GM19035 (cell line): ENCODE data around the gene TICAM1.
"Not testable (repeated sequence)": the region's sequence is repeated elsewhere in the genome, so short reads cannot be mapped to it uniquely, and the experiment has no call there.

Experiments
- ATAC-seq: cut with Tn5 transposase; IDR thresholded peaks from one replicate; pipeline ENCODE4 v1.9.1; 2021; ENCODE audit not compliant: unreplicated experiment

The TICAM1 gene

DNA sequence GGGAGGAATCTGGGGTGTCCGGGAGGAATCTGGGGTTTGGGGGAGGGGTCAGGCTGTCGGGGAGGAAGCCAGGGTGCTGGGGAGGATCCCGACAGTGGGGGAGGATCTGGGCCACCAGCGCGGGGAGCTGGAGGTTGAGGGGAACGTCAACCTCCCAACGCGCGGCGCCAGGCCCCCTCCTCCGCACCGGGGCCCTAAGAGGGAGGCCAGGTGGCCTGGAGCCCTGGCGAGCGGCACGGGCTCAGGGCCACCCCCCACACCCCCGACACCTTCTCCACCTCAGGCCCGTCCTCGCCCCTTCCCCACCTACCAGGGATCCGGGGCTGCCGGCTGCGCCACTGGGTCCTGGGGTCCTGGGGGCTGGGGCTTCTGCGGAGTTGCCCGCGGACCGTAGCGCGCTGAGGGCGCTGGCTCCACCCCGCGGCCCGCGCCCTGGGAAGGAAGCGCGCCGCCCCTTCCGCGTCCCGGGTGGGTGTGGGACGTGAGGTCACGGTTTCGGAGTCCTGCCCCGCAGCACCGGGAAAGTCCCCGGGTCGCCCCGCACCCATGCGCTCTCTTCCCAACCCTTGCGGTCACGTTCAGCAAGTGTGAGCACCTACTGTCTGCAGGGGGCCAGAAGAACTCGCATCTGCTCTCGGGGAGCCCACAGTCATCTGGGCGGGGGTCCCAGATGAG, at the start of gene TICAM1:
TICAM1 (minus strand) TSS at position 409 of the 675 bp plus-strand sequence. CDS start 13,335 bp downstream, outside the sequence.
- ATAC-seq: peak; percentile 70

DNA sequence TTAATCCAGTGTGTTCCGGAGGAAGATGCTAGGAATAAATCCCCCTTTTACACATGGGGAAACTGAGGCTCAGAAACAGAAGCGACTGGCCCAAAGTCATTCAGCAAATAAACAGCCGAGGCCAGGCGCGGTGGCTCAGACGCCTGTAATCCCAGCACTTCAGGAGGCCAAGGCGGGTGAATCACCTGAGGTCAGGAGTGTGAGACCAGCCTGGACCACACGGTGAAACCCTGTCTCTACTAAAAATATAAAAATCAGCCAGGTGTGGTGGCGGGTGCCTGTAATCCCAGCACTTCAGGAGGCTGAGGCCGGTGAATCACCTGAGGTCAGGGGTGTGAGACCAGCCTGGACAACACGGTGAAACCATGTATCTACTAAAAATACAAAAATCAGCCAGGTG, 47.5 kb upstream of the TICAM1 start:
- no peak for ATAC-seq

DNA sequence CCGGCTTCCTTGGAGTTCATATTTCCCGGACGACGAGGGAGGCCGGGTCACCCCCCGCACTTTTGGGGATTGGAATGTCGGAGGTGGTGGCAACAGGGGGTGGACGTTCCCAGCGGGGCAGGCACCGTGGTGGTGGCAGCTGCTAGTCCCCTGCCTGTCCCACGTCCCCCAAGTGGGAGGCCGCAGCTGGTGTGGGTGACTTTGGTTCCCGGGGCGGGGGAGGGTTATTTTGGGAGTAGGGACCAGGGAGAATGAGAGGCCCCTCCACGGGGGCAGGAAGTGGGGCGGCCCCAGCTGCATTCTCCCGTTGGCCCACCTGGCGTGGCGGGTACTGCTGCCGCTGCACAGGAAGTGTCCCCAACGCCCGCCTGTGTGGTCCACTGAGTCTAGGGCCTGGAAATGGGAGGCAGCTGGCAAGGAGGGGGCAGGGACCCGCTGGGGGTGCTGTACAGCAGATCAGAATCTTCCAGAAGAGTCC, 47.0 kb upstream of the TICAM1 start:
- ATAC-seq: no peak

DNA sequence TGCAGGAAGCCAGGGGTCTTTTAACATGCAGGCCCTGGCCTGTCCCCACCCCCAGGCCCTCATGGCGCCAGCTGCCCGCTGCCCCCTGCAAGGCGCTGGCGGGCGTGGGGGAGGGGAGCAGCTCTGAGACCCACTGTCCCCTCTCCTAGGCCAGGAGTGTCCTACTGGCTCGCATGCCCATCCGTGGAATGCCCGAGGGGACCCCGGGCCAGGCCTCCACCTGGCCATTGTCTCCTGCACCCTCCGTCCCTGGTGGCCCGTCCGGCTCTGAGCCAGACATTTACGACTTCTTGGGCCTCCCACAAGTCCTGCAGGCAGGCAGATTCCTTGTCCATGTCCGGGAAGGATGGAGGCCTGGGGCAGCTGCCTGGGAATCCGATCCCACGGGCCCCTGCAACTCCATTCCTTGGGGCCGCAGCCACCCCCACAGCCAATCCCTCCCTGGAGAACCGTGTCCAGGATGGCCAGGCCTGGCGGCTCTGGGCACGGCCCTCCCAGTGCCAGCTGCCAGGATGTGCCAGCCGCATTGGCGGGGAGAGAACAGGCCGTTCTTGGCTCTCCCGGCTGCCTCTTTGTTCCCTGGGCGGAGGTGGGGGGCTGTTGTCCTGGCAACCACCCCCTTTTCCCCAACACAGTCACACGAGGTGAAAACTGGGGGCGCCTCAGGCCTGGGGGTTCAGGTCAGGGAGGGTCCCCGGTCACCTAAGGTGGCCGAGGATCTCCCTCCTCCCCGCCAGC, 46.4 kb upstream of the TICAM1 start:
- ATAC-seq: no peak

DNA sequence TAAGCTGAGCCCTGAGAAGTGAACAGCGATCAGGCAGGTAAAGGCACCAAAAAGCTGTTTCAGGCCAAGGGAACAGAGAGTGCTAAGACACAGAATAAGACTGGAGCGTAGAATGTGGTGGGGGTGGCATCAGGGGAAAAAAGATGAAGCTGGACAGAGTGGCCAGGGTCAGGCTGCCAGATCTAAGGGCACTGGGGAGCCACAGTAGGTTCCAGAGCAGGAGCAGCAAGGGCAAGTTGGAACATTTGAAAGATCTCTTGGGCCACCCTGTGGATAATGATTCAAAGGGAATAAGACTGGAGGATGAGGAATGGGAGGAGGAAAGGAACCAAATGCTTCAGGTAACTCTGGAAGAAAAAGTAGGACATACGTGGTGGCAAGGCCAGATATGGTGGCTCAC, 42.4 kb upstream of the TICAM1 start:
- ATAC-seq: no peak

DNA sequence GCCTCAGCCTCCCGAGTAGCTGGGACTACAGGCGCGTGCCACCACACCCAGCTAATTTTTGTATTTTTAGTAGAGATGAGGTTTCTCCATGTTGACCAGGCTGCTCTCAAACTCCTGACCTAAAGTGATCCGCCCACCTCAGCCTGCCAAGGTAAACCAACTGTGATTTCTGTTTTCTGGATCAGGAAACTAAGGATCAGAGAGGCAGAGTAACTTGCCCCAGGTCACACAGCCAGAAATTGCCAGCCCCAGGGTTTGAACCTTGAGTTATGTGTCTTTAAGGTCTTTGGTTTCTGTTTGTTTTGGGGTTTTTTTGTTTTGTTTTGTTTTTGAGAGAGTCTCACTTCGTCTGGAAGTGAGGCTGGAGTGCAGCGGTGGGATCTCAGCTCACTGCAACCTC, 40.2 kb upstream of the TICAM1 start:
- no peak for ATAC-seq

DNA sequence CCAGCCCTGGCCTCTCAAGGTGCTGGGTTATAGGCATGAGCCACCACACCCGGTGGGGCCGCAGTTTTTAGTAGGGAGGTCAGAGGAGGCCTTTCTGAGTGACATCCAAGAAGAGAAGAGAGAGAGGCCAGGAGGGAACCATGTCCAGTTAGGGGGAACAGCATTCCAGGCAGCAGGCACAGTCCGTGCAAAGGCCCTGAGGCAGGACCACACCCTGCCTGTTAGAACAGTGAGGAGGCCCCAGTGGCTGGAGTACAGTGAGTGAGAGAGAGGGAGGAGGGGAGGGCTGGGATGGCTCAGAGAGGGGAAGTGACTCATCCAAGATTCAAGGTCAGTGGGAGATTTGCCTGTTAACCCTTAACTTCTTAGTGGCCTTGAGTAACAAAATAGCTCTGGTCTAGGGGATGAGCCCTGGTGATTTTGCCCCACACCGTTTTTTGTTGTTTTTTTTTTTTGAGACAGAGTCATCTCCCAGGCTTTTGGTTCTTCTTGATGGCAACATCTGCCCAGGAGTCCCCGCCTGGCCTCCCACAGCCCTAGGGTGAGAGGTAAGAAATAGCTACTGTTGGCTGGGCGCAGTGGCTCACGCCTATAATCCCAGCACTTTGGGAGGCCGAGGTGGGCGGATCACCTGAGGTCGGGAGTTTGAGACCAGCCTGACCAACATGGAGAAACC, 38.7 kb upstream of the TICAM1 start:
- no peak for ATAC-seq

DNA sequence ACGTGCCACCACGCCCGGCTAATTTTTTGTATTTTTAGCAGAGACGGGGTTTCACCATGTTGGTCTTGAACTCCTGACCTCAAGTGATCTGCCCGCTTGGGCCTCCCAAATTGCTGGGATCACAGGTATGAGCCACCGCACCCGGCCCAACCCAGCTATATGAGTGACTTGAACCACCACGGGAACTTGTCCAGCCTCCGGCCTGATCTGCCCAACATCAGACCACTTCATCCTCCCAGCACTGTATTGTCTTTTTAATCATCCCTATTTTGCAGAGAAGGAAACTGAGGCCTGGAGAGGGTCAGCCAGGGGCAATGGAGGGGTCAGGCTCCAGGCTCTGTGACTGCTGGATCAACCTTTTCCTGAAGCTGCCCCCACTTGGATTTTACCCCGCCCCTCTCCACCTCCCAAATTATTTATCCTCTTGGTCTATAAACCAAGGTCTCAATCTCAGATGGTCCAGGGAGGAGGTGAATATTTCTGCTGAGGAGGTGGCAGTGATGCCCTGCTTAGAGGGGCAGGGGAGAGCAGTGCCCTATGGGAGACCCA, 36.8 kb upstream of the TICAM1 start:
- ATAC-seq: no peak

DNA sequence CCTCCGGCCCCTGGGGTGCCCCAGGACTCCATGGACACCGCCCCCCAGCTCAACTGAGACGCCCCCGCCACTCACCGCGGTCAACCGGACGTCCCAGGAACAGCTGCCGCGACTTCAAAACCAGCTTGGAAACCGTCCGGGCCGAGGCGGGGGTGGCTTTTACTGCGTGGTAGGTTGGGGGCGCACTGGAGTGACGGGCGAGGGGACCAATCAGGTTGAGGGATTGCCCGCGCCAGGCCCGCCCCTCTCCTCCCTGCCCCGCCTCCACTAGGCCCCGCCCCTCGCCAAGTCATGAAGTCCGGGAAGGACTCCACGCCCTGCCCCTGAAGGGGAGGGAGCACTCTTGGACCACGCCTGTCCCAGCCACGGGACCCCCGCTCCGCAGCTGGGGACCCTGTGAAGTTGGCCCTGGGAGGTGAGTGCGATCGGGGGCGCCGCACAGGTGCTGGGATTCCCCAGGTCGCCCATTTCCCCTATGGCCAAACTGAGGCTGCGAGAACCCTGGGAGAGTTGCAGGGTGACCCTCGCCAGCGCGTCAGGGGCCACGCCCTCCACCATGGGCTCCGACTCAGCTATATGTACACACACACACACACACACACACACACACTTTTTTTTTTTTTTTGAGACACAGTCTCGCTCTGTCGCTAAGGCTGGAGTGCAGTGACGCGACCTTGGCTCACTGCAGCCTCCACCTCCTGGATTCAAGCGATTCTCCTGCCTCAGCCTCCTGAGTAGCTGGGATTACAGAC, 36.2 kb upstream of the TICAM1 start, which contains the start of gene PLIN3:
PLIN3 (minus strand) TSS at position 134 of the 752 bp plus-strand sequence. CDS start 6,273 bp downstream, outside the sequence.
- peak; percentile 75 for ATAC-seq

DNA sequence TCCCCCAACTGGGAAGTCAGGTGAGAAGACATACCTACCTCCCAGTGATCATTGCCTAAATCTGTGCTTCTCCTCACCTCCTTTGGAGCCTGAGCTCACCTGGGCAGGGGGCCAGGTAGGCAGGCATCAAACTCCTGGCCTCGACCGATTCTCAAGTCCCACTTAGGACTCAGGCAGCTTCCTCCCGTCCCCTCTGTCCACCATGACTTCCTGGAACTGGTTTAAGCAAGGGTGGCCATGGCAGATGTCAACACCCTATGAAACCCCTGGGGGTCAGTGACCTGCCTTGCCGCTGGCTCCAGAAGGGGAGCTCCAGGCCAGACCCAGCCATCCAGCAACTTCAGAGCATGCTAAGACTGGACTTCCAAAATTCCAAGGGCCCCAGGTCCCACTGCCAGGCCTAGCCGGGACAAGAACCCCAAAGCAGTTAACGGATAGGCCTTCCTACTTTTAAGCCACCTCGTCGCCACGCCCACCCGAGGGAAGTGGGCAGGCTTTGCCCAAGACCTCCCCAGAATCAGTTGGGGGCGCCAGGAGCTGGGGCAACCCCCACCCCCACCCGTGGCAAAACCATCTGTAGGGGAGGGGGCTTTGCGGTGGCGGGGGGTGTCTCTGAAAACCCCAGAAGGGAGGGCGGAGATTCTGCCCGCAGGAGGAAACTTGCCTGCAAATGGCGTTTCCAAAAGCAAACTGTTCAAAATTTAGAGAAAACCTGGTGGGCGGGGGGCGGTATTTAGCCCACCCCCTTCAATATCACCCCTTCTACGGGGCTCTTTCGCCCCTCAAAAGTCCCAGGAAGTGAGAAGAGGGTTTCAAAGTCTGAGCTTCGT, 35.3 kb upstream of the TICAM1 start:
- ATAC-seq: no peak

DNA sequence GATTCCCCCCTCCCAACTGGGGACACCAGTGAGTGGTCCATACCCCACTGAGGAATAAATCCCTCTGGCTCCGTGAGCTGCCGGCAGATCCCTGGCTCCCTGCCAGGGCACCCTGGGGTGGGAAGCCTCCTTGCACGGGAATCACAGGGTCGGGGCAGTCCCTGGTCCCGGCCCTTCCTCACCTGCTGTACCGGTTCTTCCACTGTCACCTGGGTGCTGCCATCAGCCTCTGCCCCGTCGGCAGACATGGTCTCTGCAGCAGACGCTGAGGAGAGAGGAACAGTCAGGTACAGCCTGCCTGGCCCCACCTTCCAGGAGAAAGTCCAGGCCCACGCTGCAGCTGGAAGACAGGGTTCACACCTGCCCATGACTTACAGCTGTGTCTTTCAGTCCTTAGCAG, 29.6 kb upstream of the TICAM1 start:
- no peak for ATAC-seq

DNA sequence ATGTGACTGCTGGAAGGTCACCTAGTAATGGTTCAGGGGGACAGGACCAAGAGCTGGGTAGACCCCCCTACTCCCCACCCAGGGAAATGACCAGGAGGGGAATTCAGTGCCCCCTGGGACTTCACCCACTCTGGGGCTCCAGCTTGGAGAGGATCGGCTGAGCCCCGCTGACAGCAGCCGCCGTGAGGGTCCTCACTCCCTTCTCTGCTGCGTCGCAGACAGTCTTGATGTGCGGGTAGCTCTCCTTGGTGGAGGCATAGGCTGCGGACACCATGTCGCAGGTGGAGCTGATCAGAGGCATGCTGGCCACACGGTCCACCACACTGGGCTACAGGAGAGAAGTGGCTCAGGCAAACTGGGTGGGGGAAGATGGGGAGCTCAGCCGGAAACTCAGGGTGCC, 28.2 kb upstream of the TICAM1 start:
- ATAC-seq: no peak

DNA sequence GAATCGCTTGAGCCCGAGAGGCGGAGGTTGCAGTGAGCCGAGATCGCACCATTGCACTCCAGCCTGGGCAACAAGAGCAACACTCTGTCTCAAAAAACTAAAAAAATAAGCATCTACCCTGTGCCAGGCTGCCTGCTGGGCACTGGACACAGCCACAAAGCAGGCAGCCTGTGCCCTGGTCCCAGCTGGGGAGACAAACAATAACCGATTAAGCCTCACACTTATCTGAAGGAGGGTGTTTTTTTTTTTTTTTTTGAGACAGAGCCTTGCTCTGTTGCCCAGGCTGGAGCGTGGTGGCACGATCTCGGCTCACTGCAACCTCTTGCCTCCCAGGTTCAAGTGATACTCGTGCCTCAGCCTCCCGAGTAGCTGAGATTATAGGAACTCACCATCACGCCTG, 25.0 kb upstream of the TICAM1 start:
- not testable (repeated sequence) for ATAC-seq

DNA sequence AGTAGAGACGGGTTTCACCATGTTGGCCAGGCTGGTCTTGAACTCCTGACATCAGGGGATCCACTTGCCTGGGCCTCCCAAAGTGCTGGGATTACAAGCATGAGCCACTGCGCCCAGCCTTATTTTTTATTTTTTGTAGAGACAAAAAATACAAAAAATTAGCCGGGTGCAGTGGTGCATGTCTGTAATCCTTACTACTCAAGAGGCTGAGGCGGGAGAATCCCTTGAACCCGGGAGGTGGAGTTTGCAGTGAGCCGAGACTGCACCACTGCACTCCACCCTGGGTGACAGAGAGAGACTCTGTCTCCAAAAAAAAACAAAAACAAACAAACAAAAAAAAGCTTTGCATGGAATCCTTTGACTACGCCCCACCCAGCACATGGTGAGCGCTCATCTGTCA, 22.0 kb upstream of the TICAM1 start:
- ATAC-seq: not testable (repeated sequence)

DNA sequence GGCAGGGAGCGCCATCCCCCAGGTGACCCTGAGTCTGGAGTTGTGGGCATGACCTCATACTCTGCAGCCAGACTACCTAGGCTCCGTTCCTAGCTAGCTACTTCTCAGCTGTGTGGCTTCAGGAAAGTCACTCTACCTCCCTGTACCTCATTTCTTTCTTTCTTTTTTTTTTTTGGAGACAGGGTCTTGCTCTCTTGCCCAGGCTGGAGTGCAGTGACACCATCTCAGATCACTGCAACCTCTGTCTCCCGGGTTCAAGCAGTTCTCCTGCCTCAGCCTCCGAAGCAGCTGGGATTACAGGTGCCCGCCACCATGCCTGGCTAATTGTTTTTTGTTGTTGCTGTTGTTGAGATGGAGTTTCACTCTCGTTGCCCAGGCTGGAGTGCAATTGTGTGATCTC, 21.0 kb upstream of the TICAM1 start:
- no peak for ATAC-seq

DNA sequence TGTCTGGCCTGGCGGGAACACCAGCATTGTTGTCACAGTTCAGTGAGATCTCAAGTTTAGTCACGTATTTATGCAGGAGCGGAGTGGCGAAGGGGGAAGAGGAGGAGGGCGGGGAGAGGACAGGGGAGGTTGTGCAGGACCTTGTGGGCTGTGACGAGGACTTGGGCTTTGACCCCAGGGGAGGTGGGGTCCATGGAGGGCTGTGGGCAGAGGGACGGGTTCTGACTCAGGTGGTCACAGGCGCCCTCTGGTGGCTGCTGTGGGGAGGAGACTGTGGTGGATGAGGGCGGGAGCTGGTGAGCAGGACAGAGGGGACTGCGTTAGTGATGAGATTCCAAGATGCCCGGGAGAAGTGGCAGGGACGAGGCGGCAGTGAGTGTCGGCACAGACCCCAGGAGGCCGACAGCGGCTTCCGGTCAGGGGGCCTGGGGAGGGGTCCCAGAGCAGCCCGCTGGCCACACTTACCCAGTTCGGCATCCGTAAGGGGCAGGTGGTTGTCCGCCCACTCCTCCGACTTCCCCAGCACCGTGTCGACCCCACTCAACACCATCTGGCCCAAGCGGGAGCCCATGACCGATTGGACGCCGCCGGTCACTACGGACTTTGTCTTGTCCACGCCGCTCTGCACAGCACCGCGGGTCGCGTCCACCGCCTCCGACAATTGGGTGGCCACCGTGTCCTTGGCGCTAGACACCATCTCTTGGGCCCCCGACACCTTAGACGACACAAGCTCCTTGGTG, 20.2 kb upstream of the TICAM1 start:
- ATAC-seq: no peak

DNA sequence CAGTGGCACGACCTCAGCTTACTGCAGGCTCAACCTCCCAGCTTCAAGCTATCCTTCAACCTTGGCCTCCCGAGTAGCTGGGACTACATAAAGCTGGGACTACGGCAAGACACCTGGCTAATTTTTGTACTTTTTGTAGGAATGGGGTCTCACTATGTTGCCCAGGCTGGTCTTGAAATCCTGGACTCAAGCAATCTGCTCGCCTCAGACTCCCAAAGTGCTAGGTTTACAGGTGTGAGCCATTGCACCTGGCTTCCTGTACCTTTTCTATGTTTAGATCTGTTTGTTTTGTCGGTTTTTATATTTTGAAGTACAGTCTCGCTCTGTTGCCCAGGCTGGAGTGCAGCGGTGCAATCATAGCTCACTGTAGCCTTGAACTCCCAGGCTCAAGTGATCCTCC, 17.5 kb upstream of the TICAM1 start:
- ATAC-seq: no peak

DNA sequence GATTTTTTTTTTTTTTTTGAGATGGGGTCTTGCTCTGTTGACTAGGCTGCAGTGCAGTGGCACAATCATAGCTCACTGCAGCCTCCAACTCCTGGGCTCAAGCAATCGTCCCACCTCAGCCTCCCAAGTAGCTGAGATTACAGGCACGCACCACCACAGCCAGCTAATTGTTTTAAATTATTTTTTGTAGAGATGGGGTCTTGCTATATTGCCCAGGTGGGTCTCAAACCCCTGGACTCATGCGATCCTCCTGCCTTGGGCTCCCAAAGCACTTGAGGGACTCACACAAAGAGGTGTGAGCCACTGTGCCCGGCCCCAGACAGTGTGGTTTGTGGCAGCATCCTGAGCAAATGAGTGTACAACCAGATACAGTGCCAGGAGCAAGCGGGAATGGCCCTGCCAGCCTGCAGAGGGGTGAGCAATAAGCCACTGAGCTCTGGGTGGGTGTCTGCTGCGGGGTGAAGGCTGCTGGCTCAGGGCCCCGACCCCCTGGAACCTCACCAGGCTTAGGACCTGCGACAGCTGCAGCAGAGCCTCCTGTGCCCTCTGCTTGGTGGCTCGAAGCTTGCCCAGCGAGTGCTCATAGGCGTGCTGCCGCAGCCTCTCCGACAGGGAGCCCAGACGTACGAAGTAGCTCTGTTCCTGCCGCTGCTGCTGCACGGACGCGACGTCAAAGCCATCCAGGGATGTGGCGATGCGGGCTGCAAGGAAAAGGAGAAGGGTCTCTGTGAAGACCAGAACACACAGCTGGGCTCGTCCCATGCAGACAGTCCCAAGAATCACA, 15.9 kb upstream of the TICAM1 start:
- ATAC-seq: no peak
